ENCODE data around the gene AADAC.

DNA sequence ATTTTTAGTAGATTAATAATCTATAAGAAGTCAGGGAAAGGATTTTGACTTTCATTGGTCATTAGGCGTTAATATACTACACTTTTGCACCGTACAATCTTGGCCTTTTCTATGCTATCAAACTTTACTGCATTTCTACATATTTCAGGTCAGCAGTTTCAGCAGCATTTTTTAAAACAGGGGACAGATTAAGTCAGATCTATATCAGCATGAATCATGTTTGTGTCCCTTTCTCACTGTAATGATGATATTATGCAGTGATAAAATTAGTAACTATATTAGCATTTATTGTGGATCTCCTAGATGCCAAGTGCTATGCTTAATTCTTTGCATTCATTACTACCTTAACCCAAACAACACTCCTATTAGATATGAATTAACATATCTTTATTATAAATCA lies 20.3 kb upstream of the AADAC start:
- TF ChIP-seq POLR2AphosphoS5 (IDR thresholded peaks at IDR 0.05; ENCODE audit: low read depth, low read length): no peak
- TF ChIP-seq TAF1 (IDR thresholded peaks at IDR 0.05; ENCODE audit: borderline replicate concordance, insufficient read depth, low read length): no peak
- TF ChIP-seq SIN3A (IDR thresholded peaks at IDR 0.05; ENCODE audit: borderline replicate concordance, insufficient read depth, low read length): no peak
- TF ChIP-seq, protein P1, sequence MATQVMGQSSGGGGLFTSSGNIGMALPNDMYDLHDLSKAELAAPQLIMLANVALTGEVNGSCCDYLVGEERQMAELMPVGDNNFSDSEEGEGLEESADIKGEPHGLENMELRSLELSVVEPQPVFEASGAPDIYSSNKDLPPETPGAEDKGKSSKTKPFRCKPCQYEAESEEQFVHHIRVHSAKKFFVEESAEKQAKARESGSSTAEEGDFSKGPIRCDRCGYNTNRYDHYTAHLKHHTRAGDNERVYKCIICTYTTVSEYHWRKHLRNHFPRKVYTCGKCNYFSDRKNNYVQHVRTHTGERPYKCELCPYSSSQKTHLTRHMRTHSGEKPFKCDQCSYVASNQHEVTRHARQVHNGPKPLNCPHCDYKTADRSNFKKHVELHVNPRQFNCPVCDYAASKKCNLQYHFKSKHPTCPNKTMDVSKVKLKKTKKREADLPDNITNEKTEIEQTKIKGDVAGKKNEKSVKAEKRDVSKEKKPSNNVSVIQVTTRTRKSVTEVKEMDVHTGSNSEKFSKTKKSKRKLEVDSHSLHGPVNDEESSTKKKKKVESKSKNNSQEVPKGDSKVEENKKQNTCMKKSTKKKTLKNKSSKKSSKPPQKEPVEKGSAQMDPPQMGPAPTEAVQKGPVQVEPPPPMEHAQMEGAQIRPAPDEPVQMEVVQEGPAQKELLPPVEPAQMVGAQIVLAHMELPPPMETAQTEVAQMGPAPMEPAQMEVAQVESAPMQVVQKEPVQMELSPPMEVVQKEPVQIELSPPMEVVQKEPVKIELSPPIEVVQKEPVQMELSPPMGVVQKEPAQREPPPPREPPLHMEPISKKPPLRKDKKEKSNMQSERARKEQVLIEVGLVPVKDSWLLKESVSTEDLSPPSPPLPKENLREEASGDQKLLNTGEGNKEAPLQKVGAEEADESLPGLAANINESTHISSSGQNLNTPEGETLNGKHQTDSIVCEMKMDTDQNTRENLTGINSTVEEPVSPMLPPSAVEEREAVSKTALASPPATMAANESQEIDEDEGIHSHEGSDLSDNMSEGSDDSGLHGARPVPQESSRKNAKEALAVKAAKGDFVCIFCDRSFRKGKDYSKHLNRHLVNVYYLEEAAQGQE (IDR thresholded peaks at IDR 0.05; ENCODE audit: insufficient read depth in 1 of 2, low read depth in 2 of 2, low read length in 2 of 2): no peak
- TF ChIP-seq FOXP2 (optimal IDR thresholded peaks at IDR 0.05; ENCODE audit: borderline replicate concordance, extremely low read depth, extremely low read length, insufficient read depth): no peak
